ENCODE measurements around the gene ADCY5.

The ADCY5 gene

GRCh38 chr3:123327956-123328850 lies 120.7 kb downstream of the ADCY5 start:
- TF ChIP-seq CTCF (IDR thresholded peaks at IDR 0.05), result no peak

- TF ChIP-seq CTCF (IDR thresholded peaks at IDR 0.05), result no peak
Measured at GRCh38 chr3:123327480-123327879, 121.4 kb downstream of the ADCY5 start.

- TF ChIP-seq CTCF (IDR thresholded peaks at IDR 0.05), result no peak
Measured at GRCh38 chr3:123326531-123326930, 122.4 kb downstream of the ADCY5 start.

- TF ChIP-seq CTCF (IDR thresholded peaks at IDR 0.05), result no peak
Measured at GRCh38 chr3:123325766-123326256, 123.1 kb downstream of the ADCY5 start.

GRCh38 chr3:123324880-123325765 lies 123.8 kb downstream of the ADCY5 start:
- TF ChIP-seq CTCF (IDR thresholded peaks at IDR 0.05), result no peak

GRCh38 chr3:123323781-123324180 lies 125.1 kb downstream of the ADCY5 start:
- no peak for TF ChIP-seq CTCF (IDR thresholded peaks at IDR 0.05)

GRCh38 chr3:123322866-123323265 lies 126.0 kb downstream of the ADCY5 start:
- TF ChIP-seq CTCF (IDR thresholded peaks at IDR 0.05), result no peak
